Kidney capillary endothelial cell (primary cell): Measurements from ENCODE around the gene SPATS1.
"Not testable (repeated sequence)": the region's sequence is repeated elsewhere in the genome, so short reads cannot be mapped to it uniquely, and the experiment has no call there.

ENCODE experiments used
- DNase-seq: peaks from one replicate; pipeline ENCODE4 v3.0.0-alpha.2; 2018; ENCODE audit warnings: low spot score

Gene SPATS1

GRCh38 chr6:44311304-44311703 is 31.1 kb upstream of the SPATS1 start:
- no peak for DNase-seq

DNA sequence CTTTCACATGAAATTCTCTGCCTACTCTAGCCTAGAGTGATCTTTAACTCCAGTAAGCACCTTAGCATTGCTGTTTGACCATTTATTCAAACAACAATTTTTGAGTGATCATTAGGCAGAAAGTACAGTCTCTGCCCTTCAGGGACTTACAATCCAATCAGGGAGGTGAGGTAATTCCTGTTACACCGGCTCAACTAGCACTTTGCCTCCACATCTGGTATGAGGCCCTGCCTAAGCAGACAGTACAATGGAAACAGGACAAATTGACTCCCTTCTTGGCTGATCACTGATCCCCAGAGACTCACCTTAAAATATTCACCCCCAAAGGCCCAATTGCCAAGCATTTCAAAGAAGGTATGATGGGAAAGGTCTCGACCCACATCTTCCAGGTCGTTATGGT is 30.7 kb upstream of the SPATS1 start:
- DNase-seq, result no peak

- peak; percentile 74 for DNase-seq
These were observed 29.3 kb upstream of the SPATS1 start, which contains the start of gene AARS2 for GRCh38 chr6:44312901-44313788. Gene AARS2, minus strand, starts transcription at chr6:44313347. Its CDS starts 24 bp downstream, at chr6:44313323.

DNA sequence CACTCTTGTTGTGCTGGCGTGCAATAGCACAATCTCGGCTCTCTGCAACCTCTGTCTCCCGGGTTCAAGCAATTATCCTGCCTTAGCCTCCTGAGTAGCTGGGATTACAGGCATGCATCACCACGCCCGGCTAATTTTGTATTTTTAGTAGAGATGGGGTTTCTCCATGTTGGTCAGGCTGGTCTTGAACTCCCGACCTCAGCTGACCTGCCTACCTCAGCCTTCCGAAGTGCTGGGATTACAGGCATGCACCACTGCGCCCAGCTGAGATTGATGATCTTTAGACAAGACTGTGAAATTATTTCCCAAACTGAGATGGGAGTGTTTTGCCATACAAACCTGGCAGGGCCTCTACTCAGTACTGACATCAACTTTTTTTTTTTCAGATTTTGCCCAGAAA is 27.8 kb upstream of the SPATS1 start:
- not testable (repeated sequence) for DNase-seq

DNA sequence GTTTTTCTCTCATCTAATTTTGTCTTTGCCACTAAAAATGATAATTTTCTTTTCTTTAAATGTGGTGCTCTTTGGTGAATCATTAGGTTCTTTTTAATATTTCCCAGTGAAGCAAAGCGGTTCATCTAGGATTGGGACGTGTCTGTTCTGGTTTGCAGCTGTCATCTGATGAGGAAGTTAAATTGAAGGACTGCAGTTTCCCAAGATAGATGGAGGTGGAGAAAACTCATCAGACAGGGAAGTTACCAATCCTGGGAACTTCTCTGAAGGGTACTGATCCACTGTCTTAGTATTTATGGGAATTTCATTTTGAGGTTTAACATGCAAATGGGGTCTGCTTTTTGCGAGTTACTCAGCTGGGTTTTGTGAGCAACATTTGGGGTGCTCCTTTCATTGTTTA is 26.9 kb upstream of the SPATS1 start:
- no peak for DNase-seq

DNA sequence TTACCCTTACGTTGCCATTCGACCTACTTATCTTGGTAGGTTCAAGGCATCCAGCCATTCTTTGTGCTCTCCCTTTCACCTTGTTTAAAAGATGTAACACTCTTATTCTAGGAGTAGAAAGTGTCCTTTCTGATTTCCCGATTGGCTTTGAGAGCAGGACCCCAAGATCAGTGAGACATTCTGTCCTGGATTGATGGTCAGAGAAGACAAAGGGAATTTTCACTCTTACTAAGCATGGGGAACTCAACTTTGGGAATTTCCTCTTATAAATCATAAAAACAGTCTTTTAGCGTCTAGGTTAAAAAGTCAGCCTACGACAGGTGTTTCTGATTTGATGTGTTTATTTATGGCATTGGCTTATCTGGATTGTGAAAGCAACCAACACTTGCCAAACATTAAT is 26.5 kb upstream of the SPATS1 start:
- DNase-seq, result no peak

DNA sequence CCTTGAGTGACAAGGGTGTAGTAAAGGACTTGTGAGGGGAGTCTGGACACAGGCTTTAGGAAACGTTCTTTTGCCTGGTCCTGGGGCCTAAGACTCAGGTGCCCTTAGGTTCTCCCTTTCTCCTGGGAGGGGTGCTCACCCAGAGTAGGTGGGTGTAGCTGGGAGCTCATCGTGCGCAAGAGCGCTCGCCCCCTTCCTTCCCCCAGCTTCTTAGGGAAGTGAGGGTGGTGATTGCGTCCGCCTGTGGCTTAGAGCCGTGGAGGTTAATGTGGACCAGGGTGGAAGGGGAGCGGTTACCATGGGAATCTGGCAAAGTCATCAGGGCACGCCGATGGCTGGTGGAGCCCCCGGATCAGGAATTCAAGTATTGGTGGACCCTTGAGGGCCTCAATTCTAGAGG is 26.0 kb upstream of the SPATS1 start:
- DNase-seq, result no peak

DNA sequence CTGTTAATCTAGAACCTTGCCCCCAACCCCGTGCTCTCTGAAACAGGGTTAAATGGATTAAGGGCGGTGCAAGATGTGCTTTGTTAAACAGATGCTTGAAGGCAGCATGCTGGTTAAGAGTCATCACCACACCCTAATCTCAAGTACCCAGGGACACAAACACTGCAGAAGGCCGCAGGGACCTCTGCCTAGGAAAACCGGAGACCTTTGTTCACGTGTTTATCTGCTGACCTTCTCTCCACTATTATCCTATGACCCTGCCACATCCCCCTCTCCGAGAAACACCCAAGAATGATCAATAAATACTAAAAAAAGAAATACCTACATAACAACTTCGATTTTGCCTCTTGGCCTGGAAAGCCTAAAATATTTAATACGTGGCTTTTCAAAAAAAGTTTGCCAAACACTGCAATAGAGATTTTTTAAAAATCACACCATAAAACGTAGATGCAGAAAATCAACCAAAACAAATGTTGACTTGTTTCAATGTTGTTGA is 25.3 kb upstream of the SPATS1 start:
- not testable (repeated sequence) for DNase-seq

DNA sequence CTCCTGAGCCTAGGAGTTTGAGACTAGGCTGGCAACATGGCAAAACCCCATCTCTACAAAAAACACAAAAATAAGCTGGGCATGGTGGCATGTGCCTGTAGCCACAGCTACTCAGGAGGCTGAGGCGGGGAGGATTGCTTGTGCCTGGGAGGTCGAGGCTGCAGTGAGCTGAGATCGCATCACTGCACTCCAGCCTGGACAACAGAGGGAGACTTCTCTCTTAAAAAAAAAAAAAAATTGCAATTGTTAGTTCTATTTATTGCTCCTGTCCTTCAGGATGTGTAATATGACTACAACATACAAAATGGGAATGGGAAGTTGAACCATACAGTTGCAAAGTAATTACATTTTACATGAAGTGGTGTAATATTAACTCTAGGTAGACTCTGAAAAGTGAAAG is 21.2 kb upstream of the SPATS1 start:
- DNase-seq, result no peak

DNA sequence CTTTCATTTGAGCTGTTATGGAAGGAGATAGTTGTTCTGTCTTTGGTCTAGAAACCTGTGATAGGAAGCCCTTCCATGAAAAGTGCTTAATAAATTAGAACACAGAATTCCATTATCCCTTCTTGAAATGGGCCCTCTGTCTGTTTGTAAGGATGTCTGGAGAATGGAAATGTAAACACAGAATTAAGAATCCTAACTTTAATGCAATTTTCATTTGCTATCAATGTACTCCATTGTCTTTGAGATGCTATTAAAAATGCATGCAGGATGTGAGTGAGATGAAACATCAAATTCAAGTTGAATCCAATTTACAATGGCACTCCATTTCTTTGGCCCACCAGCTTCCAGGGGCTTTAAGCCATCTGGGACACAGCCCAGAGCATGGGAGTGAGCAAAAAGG is 15.4 kb upstream of the SPATS1 start:
- DNase-seq, result no peak

DNA sequence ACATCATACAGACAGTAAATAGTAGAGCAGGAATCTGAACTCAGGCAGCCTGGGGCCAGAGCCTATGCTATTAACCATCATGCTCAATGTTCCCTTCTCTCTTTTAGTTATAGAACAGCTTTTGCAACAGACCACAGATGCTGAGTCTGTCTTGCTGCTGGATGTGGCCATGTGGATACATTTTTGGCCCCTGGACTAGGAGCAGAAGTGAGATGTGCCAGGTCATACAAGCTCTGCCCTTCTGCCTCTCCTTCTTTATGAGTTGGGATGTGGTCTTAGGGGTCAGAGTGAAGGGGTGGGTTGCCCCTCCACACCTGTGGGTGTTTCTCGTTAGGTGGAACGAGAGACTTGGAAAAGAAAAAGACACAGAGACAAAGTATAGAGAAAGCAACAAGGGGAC is 14.7 kb upstream of the SPATS1 start:
- DNase-seq, result no peak

DNA sequence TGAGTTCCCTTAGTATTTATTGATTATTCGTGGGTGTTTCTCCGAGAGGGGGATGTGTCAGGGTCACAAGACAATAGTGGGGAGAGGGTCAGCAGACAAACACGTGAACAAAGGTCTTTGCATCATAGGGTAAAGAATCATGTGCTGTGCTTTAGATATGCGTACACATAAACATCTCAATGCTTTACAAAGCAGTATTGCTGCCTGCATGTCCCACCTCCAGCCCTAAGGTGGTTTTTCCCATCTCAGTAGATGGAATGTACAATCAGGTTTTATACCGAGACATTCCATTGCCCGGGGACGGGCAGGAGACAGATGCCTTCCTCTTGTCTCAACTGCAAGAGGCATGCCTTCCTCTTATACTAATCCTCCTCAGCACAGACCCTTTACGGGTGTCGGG is 14.2 kb upstream of the SPATS1 start:
- DNase-seq, result not testable (repeated sequence)

DNA sequence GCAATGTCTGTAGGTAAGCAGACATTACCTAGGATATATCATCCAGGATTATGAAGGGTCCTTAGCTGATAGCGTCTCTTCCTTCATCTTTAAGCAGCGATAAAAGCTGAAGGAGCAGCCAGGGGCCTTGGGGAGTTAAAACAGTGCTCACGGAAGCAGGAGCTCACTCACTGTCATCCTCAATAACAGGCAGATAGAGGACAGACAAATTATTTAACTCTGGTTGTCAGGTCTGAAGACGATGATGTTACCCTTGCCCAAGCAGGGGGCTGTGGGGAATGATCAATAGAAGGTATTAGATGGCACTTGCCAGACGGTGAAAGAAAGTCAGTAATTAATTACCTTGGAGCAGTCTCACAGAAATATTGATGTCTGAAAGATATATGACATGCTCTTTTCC is 12.6 kb upstream of the SPATS1 start:
- no peak for DNase-seq

- no peak for DNase-seq
These were observed 9.9 kb upstream of the SPATS1 start for GRCh38 chr6:44332585-44332984.

DNA sequence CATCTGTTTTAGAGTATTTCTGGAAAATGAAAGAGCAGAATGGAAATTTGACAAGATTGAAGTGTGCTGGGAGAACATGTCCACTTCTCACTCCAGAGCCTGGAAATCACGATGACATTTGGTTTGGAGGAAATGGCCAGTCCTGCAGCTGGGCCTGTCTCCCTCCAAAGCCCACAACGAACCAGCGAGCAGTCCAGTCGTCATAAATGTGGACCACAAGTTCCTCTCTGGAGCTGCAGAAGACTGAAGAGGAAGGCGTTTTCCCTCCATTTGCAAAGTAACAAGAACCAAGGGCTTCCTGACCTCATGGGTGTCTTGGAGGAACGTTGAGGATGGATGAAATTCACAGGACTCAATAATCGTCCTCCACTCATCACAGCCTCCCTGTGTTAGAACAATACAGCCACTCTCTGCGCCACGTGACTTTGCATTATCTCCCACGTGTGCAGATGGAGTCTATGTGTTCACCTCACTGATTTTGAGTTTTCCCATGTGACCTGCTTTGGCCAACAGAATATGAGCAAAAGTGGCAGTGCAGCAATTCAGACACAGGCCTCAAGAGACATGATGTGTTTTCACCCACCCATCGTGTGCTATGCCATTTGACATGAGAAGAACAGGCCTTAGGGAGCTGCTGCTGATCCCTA is 9.1 kb upstream of the SPATS1 start:
- DNase-seq, result no peak

DNA sequence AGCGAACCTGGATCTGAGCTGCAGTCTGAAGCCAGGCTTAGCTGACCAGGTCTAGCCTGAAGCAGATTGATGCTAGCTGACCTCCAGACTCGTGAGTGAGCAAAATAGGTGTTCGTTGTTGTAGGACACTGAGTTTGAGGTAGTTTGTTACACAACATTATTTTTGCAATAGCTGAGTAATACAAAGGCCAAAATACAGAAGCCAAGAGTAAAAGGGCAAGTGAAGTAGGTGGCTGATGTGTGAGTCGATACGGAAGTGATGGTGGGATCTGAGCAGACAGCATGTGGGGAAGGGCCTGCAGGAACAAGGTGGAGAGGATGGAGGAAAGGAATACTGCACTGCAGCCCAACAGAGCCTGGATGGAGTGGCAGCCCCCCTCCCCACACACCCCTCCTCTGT is 8.5 kb upstream of the SPATS1 start:
- DNase-seq, result no peak

DNA sequence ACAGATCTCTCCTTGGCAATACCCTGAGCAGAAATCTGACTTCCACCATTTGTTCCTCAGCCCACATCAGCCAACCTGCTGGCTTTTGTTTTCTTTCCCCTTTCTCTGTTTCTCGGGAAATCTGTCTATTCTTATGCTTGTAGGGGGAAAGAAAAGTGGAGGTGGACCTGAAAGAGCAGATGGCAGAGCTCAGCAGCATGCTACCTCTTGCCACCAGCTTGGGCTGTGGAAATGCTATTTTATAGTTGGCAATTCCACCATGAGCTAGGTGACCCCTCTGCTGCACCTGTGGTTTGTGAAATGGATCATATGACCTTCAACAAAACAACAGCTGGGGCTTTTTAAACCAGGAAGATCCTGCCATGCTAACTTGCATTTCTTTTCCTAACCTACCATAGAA is 6.8 kb upstream of the SPATS1 start:
- DNase-seq, result no peak

DNA sequence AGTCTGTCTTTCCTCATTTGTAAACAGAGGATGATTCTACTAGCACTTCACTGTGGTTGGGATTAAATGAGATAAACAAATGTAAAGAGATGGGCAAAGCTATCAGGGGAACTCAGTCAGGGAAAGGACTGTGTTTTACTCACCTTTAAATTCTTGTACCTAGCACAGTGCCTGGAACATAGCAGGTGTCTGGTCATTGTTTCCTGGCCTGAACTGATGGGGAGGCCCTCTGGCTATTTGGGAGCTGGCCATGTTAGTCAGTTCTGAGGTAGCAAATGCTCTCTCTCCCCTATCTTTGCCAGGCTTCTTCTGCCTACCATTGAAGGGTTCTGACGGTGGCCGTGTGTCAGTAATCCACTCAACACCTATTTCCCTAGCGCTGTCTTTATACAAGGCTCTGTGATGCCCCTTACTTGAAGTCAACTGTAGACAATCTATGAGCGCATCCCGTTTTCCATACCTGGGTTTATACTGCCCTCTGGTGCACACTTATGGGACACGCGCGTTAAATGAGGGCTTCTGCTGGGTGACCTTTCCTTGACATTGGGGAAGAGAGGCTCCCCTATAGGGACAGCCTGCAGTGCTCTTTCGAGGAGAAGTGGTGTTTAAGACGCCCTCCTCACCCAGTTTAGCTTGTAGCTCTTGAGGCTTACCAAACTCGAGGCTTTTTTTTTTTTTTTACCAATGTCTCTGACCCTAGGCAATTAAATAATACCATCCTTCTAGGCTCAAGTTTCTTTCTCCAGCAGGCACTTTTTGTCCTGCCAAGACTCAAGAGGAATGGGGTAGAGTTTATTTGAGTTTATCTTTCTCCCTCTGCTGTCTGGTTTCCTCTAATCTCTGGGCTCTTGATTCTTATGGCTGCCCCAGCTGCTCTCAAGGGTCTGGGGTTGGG is 4.0 kb upstream of the SPATS1 start:
- peak; percentile 33 for DNase-seq

DNA sequence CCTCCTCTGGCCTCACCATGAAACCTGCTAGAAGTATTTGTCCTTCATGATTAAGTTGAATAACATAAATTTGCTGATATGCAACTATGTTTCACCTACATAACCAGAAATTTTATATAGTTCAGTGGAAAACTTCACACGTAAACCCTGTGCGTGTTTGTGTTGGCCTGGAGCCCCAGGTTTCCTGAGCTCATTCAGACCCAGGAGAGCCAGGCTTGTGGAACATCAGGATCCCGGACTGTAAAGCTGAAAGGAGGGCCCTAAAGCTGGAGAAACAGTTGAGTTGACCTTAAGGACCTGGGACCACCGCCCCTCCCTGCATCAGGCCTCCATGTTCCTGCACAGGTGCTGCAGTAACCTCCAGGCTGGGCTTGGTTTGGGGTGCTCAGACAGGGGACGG is 3.1 kb upstream of the SPATS1 start:
- no peak for DNase-seq

DNA sequence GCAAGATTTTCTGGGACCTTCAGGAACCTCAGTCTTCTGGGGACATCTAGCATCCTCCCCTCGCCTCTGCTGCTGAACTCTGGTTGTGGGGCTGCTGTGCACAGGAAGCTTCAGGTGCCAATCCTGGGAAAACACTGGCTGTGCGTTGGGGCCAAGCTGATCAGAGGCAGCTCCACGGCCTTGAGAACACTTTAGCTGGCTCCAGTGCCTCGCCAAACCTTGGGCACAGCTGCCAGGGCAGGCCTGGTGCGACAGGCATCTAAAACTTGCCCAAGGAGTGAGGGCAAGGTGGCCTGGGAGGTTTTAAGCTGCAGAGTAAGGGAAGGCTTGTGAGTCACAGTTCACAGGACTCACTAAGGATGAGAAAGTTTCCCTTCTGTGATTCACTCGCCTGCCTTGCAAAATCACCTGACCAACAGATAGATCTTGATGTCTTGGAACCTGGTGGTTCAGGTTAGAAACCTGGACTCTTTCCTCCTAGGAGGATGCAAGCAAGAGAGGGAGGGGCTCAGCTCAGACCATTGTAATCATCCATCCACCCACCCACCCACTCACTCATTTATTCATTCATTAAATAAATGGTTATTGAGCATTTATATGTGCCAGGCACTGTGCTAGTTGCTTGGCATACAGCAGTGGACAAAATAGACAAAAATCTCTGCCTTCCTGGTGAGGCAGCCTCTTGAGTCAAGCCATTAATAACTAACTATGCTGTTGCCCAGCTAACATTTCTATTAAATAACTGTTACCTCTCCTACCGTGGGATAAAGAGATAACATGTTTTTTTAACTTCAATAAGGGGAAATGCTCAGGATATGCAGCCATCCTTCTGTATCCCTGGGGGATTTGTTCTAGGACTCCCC is 2.5 kb upstream of the SPATS1 start:
- DNase-seq, result no peak
